ENCODE data around the gene BLOC1S6. TPM values are rescaled to one million over a fixed set of nuclear protein-coding genes. Genes with fewer than 3 reads are reported as not detected.

The BLOC1S6 gene
- total RNA-seq, 5 donors from 2014 or later (not counting 1 experiment from before 2014, with no cell fraction given), result 37.5 to 59.5 (median 40.5) TPM

DNA sequence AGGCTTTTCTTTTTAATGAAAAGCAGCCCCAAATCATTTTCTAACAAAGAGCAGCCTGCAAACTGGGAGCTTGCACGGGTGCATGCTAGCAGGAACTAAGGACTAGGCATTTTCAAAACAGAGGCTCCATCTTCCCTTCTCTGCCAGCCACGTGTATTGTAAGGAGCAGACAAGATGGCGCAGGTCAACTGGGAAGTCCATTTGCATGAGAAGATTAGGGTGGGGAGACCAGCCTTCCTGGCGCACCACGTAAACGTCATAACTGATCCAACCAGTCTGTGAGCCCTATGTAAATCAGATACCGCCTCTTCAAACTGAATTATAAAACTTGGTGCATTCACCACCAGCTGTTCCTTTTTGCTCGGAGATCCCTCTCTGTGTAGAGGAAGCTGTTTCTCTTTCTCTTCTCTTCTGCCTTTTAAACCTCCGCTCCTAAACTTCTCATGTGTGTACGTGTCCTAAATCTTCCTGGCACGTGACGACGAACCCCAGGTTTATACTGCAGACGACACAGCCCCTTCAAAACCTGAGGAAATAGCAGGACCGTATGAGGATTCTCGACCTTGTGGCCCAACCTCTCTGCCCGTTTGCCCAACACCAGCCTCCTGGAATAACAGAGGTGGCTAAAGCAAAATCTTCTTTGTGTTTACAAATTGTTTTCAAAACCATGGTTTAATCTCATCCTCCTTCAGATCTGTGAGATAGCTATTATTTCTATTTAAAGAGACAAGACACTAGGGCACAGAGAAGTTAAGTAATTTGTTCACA, 38.2 kb upstream of the BLOC1S6 start:
- Mint-ChIP-seq H3K27me3 (peaks cover 11 to 14% of the 10 kb centered on the region in 2 donors), H3K4me3 (no peak overlapping the region), H3K9me3 (no peaks in the 10 kb centered on the region), H3K36me3 (no peaks in the 10 kb centered on the region), H3K4me1 (no peaks in the 10 kb centered on the region), H3K27ac (peak overlapping the region in 1 of 2 donors; percentile 30)
- ATAC-seq (replicated peaks in 1 of 4) (no peak), DNase-seq (no peak)
- no peaks in the 10 kb centered on the region for H3K36me3 ChIP-seq (ENCODE audit: control insufficient read depth in 2 of 2, extremely low read depth in 1 of 2, insufficient read depth in 1 of 2, low read length in 1 of 2)
- ChIA-PET POLR2A (no interaction called here), CTCF (no interaction called here)
- H3K27me3 ChIP-seq (replicated peaks in 1 of 2; ENCODE audit: control insufficient read depth in 2 of 2, extremely low read depth in 1 of 2, insufficient read depth in 2 of 2, low read length in 1 of 2), result peaks cover 0 to 5% of the 10 kb centered on the region in 2 experiments
- no peak overlapping the region for H3K4me3 ChIP-seq (ENCODE audit: control insufficient read depth in 1 of 2, extremely low read depth in 1 of 2, low read length in 1 of 2)
- H3K27ac ChIP-seq (ENCODE audit: low read length), result no peak overlapping the region
- WGBS (ENCODE audit: insufficient coverage), result 92% methylated on average over 10 of the region's 17 CpGs
- H3K4me1 ChIP-seq (ENCODE audit: control insufficient read depth in 1 of 2, extremely low read depth in 1 of 2, insufficient read depth in 2 of 2, low read length in 2 of 2), result no peaks in the 10 kb centered on the region
- H3K9me3 ChIP-seq, result no peaks in the 10 kb centered on the region

DNA sequence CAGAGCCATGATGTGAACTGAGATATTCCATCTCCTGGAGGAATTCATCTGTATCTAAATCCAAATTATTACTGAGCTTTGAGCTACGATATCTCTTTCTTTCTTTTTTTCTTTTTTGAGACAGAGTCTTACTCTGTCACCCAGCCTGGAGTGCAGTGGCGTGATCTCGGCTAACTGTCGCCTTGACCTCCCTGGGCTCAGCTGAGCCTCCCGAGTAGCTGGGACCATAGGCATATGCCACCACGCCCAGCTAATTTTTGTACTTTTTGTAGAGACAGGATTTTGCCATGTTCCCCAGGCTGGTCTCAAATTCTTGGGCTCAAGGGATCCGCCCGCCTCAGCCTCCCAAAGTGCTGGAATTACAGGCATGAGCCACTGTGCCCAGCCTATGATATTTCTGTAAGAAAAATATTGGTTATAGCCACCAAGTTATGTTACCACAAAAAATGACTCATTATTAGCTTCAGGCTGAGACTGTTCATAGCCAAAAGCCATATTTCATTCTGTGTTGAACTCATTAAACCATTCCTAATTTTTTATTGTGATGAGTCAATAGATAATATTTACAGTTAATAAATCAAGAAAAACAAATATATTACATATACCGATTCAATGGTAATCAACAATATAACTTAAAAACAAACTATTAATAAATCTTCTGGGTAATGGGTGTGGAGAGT, 37.5 kb upstream of the BLOC1S6 start:
- CTCF ChIA-PET, result interaction anchor here in 1 of 2 donors (0.6 kb wide), 2 partner anchors 61 to 392 kb away, joined by 3 read pairs; no protein-coding TSS in a partner anchor

DNA sequence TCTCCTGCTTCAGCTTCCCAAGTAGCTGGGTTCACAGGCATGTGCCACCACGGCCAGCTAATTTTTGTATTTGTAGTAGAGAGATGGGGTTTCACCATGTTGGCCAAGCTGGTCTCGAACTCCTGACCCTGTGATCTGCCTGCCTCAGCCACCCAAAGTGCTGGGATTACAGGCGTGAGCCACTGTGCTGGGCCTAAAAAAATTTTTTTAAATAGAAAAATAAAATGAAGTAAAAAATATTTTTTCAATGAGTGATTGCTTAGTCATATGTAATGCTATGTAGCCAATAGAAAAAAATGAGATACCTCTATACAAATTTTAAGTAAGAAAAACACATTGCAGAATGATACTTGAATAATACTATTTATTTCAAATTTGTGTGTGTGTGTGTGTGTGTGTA, 36.7 kb upstream of the BLOC1S6 start:
- ChIA-PET POLR2A (no interaction called here), CTCF (interaction anchor here in 1 of 2 donors (0.6 kb wide), 2 partner anchors 60 to 393 kb away, joined by 3 read pairs; no protein-coding TSS in a partner anchor)
- DNase-seq, result no peak
- H3K4me1 Mint-ChIP-seq, result no peaks in the 10 kb centered on the region
- H3K4me1 ChIP-seq (ENCODE audit: control insufficient read depth in 1 of 2, extremely low read depth in 1 of 2, insufficient read depth in 2 of 2, low read length in 2 of 2), result no peaks in the 10 kb centered on the region
- no peaks in the 10 kb centered on the region for H3K36me3 ChIP-seq (ENCODE audit: control insufficient read depth in 2 of 2, extremely low read depth in 1 of 2, insufficient read depth in 1 of 2, low read length in 1 of 2)
- no peaks in the 10 kb centered on the region for H3K9me3 ChIP-seq
- no peak overlapping the region for H3K4me3 Mint-ChIP-seq
- H3K4me3 ChIP-seq (ENCODE audit: control insufficient read depth in 1 of 2, extremely low read depth in 1 of 2, low read length in 1 of 2), result no peak overlapping the region
- no peak overlapping the region for H3K27ac ChIP-seq (ENCODE audit: low read length)
- WGBS (ENCODE audit: insufficient coverage), result no CpG with 5 or more reads among the region's 3 CpGs
- peaks cover 18 to 23% of the 10 kb centered on the region in 2 donors for H3K27me3 Mint-ChIP-seq
- no peaks in the 10 kb centered on the region for H3K36me3 Mint-ChIP-seq
- H3K27ac Mint-ChIP-seq, result no peak overlapping the region
- H3K9me3 Mint-ChIP-seq, result no peaks in the 10 kb centered on the region
- peaks cover 0 to 6% of the 10 kb centered on the region in 2 experiments for H3K27me3 ChIP-seq (replicated peaks in 1 of 2; ENCODE audit: control insufficient read depth in 2 of 2, extremely low read depth in 1 of 2, insufficient read depth in 2 of 2, low read length in 1 of 2)
- ATAC-seq (replicated peaks in 1 of 4), result no peak

More for the DNA sequence above, 37.5 kb upstream of the BLOC1S6 start:
- no peaks in the 10 kb centered on the region for H3K36me3 Mint-ChIP-seq
- no peak overlapping the region for H3K4me3 ChIP-seq (ENCODE audit: control insufficient read depth in 1 of 2, extremely low read depth in 1 of 2, low read length in 1 of 2)
- H3K9me3 Mint-ChIP-seq, result no peaks in the 10 kb centered on the region
- DNase-seq (no peak), ATAC-seq (replicated peaks in 1 of 4) (no peak)
- H3K9me3 ChIP-seq, result no peaks in the 10 kb centered on the region
- no peak overlapping the region for H3K4me3 Mint-ChIP-seq
- H3K27me3 ChIP-seq (replicated peaks in 1 of 2; ENCODE audit: control insufficient read depth in 2 of 2, extremely low read depth in 1 of 2, insufficient read depth in 2 of 2, low read length in 1 of 2), result peaks cover 0 to 5% of the 10 kb centered on the region in 2 experiments
- WGBS (ENCODE audit: insufficient coverage), result 89% methylated on average over 6 of the region's 9 CpGs
- H3K27ac ChIP-seq (ENCODE audit: low read length), result no peak overlapping the region
- H3K4me1 ChIP-seq (ENCODE audit: control insufficient read depth in 1 of 2, extremely low read depth in 1 of 2, insufficient read depth in 2 of 2, low read length in 2 of 2), result no peaks in the 10 kb centered on the region
- no peaks in the 10 kb centered on the region for H3K4me1 Mint-ChIP-seq
- H3K27me3 Mint-ChIP-seq, result peaks cover 17 to 20% of the 10 kb centered on the region in 2 donors
- H3K27ac Mint-ChIP-seq, result no peak overlapping the region
- POLR2A ChIA-PET, result no interaction called here
- H3K36me3 ChIP-seq (ENCODE audit: control insufficient read depth in 2 of 2, extremely low read depth in 1 of 2, insufficient read depth in 1 of 2, low read length in 1 of 2), result no peaks in the 10 kb centered on the region

DNA sequence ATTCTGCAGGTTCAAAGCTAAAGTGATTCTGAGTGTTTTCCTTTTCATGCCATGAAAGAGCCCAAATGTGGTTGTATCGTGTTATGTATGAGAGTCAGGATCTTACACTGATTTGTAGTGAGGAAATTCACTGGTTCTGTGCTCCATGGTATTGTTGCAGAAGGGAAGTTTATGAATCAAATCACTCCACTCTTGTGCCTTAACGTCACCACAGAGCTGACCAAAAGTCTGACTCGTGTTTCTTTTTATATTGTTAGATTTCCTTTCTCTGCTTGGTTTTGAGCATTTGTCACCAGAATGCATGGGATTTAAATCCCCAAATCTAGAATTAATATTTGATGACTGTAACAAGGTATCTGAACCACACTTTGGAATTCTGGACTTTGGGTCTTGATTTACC, 35.5 kb upstream of the BLOC1S6 start:
- Mint-ChIP-seq H3K4me3 (no peak overlapping the region), H3K9me3 (no peaks in the 10 kb centered on the region), H3K27me3 (peaks cover 22 to 28% of the 10 kb centered on the region in 2 donors), H3K27ac (no peak overlapping the region), H3K36me3 (no peaks in the 10 kb centered on the region), H3K4me1 (no peaks in the 10 kb centered on the region)
- WGBS (ENCODE audit: insufficient coverage), result no CpG with 5 or more reads among the region's 3 CpGs
- Histone ChIP-seq H3K4me3 (ENCODE audit: control insufficient read depth in 1 of 2, extremely low read depth in 1 of 2, low read length in 1 of 2) (no peak overlapping the region), H3K36me3 (ENCODE audit: control insufficient read depth in 2 of 2, extremely low read depth in 1 of 2, insufficient read depth in 1 of 2, low read length in 1 of 2) (no peaks in the 10 kb centered on the region), H3K9me3 (no peaks in the 10 kb centered on the region), H3K27ac (ENCODE audit: low read length) (no peak overlapping the region), H3K4me1 (ENCODE audit: control insufficient read depth in 1 of 2, extremely low read depth in 1 of 2, insufficient read depth in 2 of 2, low read length in 2 of 2) (no peaks in the 10 kb centered on the region), H3K27me3 (replicated peaks in 1 of 2; ENCODE audit: control insufficient read depth in 2 of 2, extremely low read depth in 1 of 2, insufficient read depth in 2 of 2, low read length in 1 of 2) (peaks cover 0 to 8% of the 10 kb centered on the region in 2 experiments)
- DNase-seq (no peak), ATAC-seq (replicated peaks in 1 of 4) (no peak)
- POLR2A ChIA-PET, result no interaction called here
- CTCF ChIA-PET, result no interaction called here

DNA sequence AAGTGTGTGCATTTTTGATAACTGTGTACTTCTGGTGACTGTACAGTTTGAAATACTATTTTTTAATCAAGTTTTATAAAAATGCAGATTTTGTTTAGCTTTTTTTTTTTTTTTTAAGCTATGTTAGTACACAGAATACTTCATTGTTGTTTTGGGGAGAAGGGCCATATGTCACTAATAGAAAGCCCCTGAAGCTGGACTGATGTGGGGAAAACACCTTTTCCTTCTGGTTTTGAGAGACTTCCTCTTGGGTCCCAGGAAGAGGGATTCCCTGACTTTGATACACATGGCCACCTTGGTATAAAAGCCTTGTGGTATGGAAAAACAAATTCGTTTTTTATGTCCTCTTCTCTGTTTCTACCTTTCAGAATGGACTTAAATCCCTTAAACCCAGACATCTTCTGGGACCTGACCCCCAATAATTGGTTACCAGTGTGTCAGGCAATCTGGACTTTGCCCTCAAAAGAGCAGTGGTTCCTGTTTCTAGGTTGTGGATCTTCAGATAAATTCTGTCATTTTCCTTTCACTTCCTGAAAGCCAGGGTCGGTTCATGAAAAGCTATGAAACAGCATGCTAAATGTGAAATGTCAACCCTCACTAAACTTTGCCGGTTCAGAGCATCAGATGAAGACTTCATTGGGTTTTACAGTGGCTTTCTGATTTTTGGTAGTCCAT, 31.1 kb upstream of the BLOC1S6 start:
- H3K9me3 ChIP-seq, result no peaks in the 10 kb centered on the region
- Mint-ChIP-seq H3K4me3 (no peak overlapping the region), H3K36me3 (no peaks in the 10 kb centered on the region), H3K27me3 (peaks cover 24 to 29% of the 10 kb centered on the region in 2 donors), H3K4me1 (no peaks in the 10 kb centered on the region), H3K27ac (no peak overlapping the region), H3K9me3 (no peaks in the 10 kb centered on the region)
- H3K27ac ChIP-seq (ENCODE audit: low read length), result no peak overlapping the region
- no peaks in the 10 kb centered on the region for H3K4me1 ChIP-seq (ENCODE audit: control insufficient read depth in 1 of 2, extremely low read depth in 1 of 2, insufficient read depth in 2 of 2, low read length in 2 of 2)
- CTCF ChIA-PET, result no interaction called here
- no CpG with 5 or more reads among the region's 3 CpGs for WGBS (ENCODE audit: insufficient coverage)
- ATAC-seq (replicated peaks in 1 of 4), result no peak
- no peak overlapping the region for H3K4me3 ChIP-seq (ENCODE audit: control insufficient read depth in 1 of 2, extremely low read depth in 1 of 2, low read length in 1 of 2)
- peaks cover 0 to 9% of the 10 kb centered on the region in 2 experiments for H3K27me3 ChIP-seq (replicated peaks in 1 of 2; ENCODE audit: control insufficient read depth in 2 of 2, extremely low read depth in 1 of 2, insufficient read depth in 2 of 2, low read length in 1 of 2)
- POLR2A ChIA-PET, result no interaction called here
- DNase-seq, result no peak
- no peaks in the 10 kb centered on the region for H3K36me3 ChIP-seq (ENCODE audit: control insufficient read depth in 2 of 2, extremely low read depth in 1 of 2, insufficient read depth in 1 of 2, low read length in 1 of 2)

DNA sequence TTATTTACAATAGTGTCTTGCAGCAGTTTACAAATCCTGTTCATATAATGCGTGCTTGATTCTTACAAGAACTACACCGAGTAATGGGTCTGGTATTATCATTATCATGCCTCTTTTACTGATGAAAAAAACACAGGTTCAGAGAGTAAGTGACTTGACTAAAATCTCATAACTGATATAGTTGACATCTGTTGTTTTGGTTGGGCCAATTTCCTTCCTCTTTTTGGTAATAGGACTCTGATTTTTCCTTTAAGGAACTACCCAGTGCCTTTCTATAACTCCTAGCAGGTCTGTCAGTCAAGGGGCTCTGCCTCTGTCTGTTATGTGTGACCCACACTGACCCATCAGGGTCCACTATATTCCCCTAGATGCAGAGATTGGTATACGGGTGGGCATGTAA, 14.6 kb upstream of the BLOC1S6 start:
- H3K36me3 ChIP-seq (ENCODE audit: control insufficient read depth in 2 of 2, extremely low read depth in 1 of 2, insufficient read depth in 1 of 2, low read length in 1 of 2), result no peaks in the 10 kb centered on the region
- DNase-seq, result no peak
- ChIA-PET CTCF (interaction anchor here in 1 of 2 donors (0.7 kb wide), 1 partner anchor 41 kb away, joined by 3 read pairs; no protein-coding TSS in a partner anchor), POLR2A (no interaction called here)
- H3K27ac Mint-ChIP-seq, result no peak overlapping the region
- H3K9me3 ChIP-seq, result no peaks in the 10 kb centered on the region
- no peaks in the 10 kb centered on the region for H3K9me3 Mint-ChIP-seq
- H3K27me3 ChIP-seq (replicated peaks in 1 of 2; ENCODE audit: control insufficient read depth in 2 of 2, extremely low read depth in 1 of 2, insufficient read depth in 2 of 2, low read length in 1 of 2), result peaks cover 0 to 19% of the 10 kb centered on the region in 2 experiments
- no CpG with 5 or more reads among the region's 3 CpGs for WGBS (ENCODE audit: insufficient coverage)
- peaks cover 17 to 44% of the 10 kb centered on the region in 2 donors for H3K27me3 Mint-ChIP-seq
- H3K4me1 Mint-ChIP-seq, result no peaks in the 10 kb centered on the region
- no peaks in the 10 kb centered on the region for H3K4me1 ChIP-seq (ENCODE audit: control insufficient read depth in 1 of 2, extremely low read depth in 1 of 2, insufficient read depth in 2 of 2, low read length in 2 of 2)
- H3K27ac ChIP-seq (ENCODE audit: low read length), result no peak overlapping the region
- no peaks in the 10 kb centered on the region for H3K36me3 Mint-ChIP-seq
- no peak for ATAC-seq (replicated peaks in 1 of 4)
- H3K4me3 ChIP-seq (ENCODE audit: control insufficient read depth in 1 of 2, extremely low read depth in 1 of 2, low read length in 1 of 2), result no peak overlapping the region
- H3K4me3 Mint-ChIP-seq, result no peak overlapping the region
